ENCODE results near the gene HNRNPH3. TPM values are rescaled to one million over a fixed set of nuclear protein-coding genes. Genes with fewer than 3 reads are reported as not detected.
"Not testable (repeated sequence)": the region's sequence is repeated elsewhere in the genome, so short reads cannot be mapped to it uniquely, and the experiment has no call there.

The HNRNPH3 gene
- polyA plus RNA-seq (2013, experiment 1 of 2; ENCODE audit: insufficient read length): 202 TPM
- 207 TPM for polyA plus RNA-seq (2013, experiment 2 of 2; ENCODE audit: insufficient read length)

DNA sequence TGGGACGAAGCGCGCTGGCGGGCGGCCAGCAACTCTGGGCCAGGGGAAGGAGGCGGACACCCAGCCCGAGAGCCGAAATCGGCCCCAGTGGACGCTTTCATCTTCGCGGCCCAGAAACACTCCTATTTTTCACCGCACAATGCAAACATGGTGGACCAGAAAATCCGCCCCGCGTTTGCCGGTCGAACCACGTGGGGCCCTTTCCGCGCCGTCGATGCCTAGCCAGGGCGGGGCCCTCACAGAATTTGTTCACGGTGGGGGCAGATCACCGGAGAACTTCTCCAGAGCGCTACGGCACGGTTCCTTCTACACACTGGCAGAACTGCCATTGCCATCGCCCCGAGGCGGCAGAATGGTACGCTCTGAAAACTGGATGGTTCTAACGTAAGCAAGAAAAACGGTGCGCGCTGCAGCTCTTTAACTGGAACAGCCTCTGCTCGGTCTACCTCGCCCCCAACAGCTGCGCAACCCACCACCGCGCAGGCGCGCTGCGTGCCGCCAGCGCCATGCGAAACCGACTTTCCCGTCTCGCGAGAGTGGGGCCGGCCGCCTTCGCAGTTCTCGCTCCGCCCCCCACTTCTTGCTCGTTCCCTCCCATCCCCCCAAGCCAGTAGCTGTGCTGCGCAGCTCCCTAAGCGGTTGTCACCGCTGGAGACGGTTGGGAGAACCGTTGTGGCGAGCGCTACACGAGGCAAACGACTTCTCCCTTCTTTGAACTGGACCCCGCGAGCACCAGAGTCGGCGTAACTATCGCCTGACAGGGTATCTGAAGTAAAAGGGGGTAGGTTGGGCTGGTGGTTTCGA lies at the start of gene HNRNPH3:
Gene HNRNPH3, plus strand, starts transcription at position 610 of the 804 bp plus-strand sequence. CDS start 5,158 bp downstream, outside the sequence.
- DNase-seq: peak; percentile 98

DNA sequence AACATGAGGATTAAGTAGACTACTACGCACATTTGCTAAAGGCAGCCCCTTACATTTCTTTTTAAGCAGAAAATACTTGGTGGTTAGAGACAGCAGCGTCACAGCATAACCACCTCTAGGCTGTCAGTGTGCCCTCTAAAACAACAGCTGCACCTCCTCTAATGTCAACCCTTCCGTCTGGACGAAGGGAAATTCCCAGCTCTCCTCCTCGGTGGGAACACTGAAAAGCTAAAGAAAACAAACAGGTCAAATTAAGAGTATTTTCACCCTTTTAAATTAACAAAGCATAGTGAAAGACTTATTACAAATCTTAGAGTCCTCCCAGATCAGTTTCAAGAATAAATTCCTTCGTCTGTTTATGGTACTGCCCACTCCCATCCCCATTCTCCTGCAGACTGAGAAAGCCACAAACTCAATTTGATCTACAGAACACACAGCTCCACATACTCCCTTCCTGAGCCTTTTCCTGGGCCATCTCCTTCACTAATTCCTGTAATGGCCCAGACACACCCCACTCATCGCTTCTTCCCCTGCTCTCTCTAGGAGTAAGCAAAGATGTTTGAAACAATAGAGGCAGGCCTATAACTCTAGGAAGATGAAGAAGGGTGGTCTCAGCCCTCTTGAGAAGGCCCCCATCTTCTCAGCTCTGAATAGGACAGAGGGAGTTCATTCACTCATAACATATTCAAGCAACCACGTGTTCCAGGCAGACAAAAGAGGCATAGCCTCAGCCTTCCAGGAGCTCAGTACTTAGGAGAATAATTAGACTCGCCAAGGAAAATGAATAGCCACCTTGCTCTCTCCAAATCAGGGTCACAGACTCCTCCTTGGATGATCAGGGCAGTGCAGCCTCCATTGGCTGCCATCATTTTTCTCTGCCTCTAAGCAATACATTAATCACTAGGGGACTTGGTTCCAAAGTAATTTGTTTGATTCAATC lies 47.5 kb upstream of the HNRNPH3 start:
- DNase-seq: no peak

DNA sequence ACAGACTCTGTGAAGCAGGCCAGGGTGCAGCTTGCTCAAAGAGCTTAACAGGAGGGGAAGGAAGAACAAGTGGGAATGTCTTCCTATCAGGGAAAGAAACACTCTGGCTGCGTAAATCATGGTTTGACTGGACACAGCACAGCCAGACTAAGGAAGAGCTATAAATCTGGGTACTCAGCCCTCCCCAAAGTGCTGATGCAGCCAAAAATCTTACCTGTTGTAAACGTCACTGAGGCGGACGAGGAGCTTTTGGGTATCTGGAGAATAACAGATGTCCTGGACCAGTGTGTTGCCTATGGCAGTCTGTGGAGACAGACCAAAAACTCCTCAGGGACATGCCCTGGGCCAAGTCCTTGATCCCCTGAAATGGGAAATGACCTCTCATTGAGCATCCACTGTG lies 43.1 kb upstream of the HNRNPH3 start:
- DNase-seq: no peak

GRCh38 chr10:68290736-68291135 lies 41.1 kb upstream of the HNRNPH3 start:
- DNase-seq: no peak

GRCh38 chr10:68296843-68297663 lies 34.8 kb upstream of the HNRNPH3 start:
- DNase-seq: peak; percentile 46

GRCh38 chr10:68301301-68301700 lies 30.6 kb upstream of the HNRNPH3 start:
- DNase-seq: no peak

GRCh38 chr10:68301790-68302502 lies 29.9 kb upstream of the HNRNPH3 start:
- DNase-seq: peak; percentile 66

GRCh38 chr10:68302503-68302823 lies 29.4 kb upstream of the HNRNPH3 start:
- DNase-seq: no peak

DNA sequence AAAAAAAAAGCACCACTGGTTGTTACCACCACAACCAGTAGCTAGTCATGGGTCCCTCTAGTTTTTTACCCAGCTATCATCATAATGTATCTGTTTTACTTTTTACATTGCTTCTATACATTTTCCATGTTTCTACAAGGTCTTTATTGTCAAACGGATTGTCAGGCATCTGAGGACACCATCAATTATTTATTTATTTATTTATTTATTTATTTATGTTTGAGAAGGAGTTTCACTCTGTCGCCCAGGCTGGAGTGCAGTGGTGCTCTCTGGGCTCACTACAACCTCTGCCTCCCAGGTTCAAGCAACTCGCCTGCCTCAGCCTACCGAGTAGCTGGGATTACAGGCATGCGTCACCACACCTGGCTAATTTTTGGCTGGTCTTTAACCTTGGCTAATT lies 29.0 kb upstream of the HNRNPH3 start:
- DNase-seq: no peak

GRCh38 chr10:68303849-68304412 lies 27.9 kb upstream of the HNRNPH3 start:
- no peak for DNase-seq

DNA sequence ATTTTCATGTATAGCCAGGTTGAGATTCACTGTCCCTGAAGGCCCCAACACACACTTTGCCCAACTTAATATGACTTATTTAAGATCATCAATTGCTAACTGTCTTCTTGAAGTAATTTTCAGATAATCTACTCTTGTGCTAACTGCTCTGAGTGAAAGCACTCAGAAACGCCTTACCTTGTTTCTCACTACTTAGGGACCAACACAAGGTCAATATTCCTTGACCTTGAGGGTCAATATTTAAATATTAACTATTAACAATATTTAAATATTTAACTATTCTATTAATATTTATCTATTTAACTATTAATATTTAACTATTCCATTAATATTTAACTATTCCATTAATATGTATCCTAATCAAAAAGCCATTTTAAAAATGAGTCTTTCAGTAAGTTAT lies 26.0 kb upstream of the HNRNPH3 start:
- no peak for DNase-seq

- DNase-seq: no peak
Measured at GRCh38 chr10:68310531-68310930, 21.3 kb upstream of the HNRNPH3 start.

GRCh38 chr10:68314930-68315329 lies 16.9 kb upstream of the HNRNPH3 start:
- DNase-seq: not testable (repeated sequence)

DNA sequence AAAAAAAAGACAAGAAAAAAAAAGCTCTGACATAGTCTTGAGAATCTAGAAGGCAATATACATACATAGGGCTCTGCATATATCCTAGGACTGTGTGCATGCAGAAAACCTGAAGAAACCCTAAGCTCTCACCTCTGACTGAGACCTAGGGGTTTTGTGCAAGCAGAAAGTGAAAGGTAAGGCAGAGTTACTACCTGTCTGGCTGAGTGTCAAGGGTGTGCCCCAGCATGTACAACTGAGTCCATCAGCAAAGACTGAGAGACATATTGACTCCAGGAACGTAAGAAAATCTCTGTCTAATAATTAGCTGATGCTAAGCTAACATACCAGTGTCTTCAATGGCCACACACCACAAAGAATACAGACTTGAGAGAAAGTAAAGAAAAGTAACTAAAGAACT lies 16.3 kb upstream of the HNRNPH3 start:
- DNase-seq: no peak

DNA sequence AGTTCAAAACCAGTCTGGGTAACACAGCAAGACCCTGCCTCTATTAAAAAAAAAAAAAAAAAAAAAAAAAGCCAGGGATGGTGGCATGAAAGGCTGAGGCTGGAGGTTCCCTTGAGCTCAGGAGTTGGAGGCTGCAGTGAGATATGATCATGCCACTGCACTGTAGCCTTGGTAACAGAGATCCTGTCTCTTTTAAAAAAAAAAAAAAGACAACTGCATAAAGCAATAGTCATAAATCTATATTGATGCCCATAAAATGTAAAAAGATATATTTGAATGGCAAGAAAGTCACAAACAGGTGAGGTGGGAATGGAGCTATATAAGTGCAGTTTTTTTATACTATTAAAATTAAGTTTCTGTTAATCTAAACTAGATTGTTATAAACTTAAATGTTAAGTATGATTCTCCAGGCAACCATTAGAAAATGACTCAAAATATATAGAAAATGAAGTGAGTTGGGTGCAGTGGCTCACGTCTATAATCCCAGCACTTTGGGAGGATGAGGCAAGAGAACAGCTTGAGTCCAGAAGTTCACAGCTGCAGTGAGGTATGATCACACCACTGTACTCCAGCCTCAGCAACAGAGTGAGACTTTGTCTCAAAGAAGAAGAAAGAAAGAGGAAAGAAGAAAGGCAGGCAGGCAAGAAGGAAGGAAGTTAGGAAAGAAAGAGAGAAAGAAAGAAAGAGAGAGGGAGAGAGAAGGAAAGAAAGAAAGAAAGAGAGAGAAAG lies 13.4 kb upstream of the HNRNPH3 start:
- no peak for DNase-seq

DNA sequence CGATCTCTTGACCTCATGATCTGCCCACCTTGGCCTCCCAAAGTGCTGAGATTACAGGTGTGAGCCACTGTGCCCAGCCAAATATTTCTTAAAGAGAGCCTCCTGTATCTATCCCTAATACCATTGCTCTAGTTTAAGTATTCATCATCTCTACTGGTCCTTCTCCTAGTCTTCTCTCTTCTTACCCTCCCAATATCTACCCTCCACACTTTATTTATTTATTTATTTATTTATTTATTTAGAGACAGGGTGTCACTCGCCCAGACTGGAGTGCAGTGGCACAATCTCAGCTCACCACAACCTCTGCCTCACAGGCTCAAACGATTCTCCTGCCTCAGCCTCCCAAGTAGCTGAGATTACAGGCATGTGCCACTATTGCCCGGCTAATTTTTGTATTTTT lies 7.5 kb upstream of the HNRNPH3 start:
- not testable (repeated sequence) for DNase-seq

GRCh38 chr10:68327889-68328786 lies 3.7 kb upstream of the HNRNPH3 start:
- DNase-seq: peak; percentile 61

DNA sequence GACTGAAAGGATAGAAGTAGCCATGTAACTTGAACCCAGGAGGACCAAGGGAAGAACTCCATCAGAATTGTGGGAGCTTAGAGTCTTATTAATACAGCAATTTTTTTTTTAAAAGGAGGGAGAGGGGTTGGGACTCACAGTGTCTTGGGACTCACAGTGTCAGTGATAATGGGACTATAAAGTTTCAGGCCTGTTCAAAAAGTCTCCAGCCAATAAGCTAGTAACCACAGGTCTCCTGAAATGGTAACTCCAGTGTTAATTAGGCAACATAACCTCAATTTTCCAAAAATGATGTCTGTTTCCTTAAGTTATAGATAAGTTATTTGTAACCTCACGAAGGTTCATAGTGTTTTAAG lies 2.4 kb upstream of the HNRNPH3 start:
- no peak for DNase-seq

DNA sequence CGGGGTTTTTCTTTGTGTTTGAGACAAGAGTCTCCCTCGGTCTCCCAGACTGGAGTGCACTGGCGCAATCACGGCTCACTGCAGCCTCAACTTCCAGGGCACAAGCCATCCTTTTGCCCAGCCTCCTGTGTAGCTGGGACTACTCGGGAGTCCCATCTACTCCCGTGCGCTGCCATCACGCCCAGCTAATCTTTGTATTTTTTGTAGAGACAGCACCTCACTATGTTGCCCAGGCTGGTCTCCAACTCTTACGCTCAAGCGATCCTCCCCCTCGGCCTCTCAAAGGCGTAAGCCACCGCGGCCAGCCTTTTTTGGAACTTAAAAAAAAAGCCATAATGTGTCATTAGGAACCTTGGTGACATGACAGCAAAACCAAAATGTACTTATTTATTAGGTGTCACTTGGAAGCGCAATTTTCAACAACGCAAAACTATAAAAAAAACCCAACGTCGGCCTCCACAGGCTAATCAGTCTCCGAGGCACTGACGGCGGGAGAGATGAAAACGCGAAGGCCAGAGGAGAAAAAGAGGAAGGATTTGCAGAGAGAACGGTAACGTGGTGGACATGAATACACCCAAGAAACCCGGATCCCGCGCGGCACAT lies 911 bp upstream of the HNRNPH3 start:
- no peak for DNase-seq

Data from fibroblast of skin of scalp (primary cell).